HG02943 (cell line): Measurements from ENCODE around the gene CCDC102B.
"Not testable (repeated sequence)": the region's sequence is repeated elsewhere in the genome, so short reads cannot be mapped to it uniquely, and the experiment has no call there.

Source experiments
- ATAC-seq: cut with Tn5 transposase; IDR thresholded peaks from one replicate; pipeline ENCODE4 v1.9.1; 2021; ENCODE audit warnings: mild to moderate bottlenecking, low read depth, moderate library complexity; ENCODE audit not compliant: unreplicated experiment

Gene CCDC102B

GRCh38 chr18:68797871-68798270 lies at the start of gene CCDC102B:
CCDC102B (plus strand) TSS chr18:68798080; CDS start chr18:68836764, 38,684 bp downstream.
- ATAC-seq = no peak

GRCh38 chr18:68757126-68757525 lies 40.8 kb upstream of the CCDC102B start:
- no peak for ATAC-seq

GRCh38 chr18:68759308-68759707 lies 38.6 kb upstream of the CCDC102B start:
- no peak for ATAC-seq

GRCh38 chr18:68763083-68763482 lies 34.8 kb upstream of the CCDC102B start:
- ATAC-seq = no peak

GRCh38 chr18:68764016-68764415 lies 33.9 kb upstream of the CCDC102B start:
- no peak for ATAC-seq

GRCh38 chr18:68766433-68766832 lies 31.4 kb upstream of the CCDC102B start:
- ATAC-seq = no peak

GRCh38 chr18:68769461-68769860 lies 28.4 kb upstream of the CCDC102B start:
- ATAC-seq = no peak

GRCh38 chr18:68772268-68772667 lies 25.6 kb upstream of the CCDC102B start:
- no peak for ATAC-seq

GRCh38 chr18:68778280-68778886 lies 19.5 kb upstream of the CCDC102B start:
- ATAC-seq = no peak

GRCh38 chr18:68779169-68779568 lies 18.7 kb upstream of the CCDC102B start:
- ATAC-seq = no peak

- ATAC-seq = no peak
These were observed 16.9 kb upstream of the CCDC102B start for GRCh38 chr18:68780802-68781635.

- no peak for ATAC-seq
These were observed 14.4 kb upstream of the CCDC102B start for GRCh38 chr18:68783506-68783905.

- ATAC-seq = no peak
These were observed 13.8 kb upstream of the CCDC102B start for GRCh38 chr18:68784071-68784470.

GRCh38 chr18:68790290-68790689 lies 7.6 kb upstream of the CCDC102B start:
- not testable (repeated sequence) for ATAC-seq

- no peak for ATAC-seq
These were observed 6.1 kb upstream of the CCDC102B start for GRCh38 chr18:68791801-68792200.

- ATAC-seq = no peak
These were observed 3.9 kb upstream of the CCDC102B start for GRCh38 chr18:68793951-68794350.

GRCh38 chr18:68796936-68797690 lies 767 bp upstream of the CCDC102B start:
- ATAC-seq = no peak

- no peak for ATAC-seq
These were observed 2.2 kb downstream of the CCDC102B start for GRCh38 chr18:68800075-68800474.

GRCh38 chr18:68803356-68803755 lies 5.5 kb downstream of the CCDC102B start:
- ATAC-seq = no peak

- ATAC-seq = no peak
These were observed 19.7 kb downstream of the CCDC102B start for GRCh38 chr18:68817584-68817983.

- ATAC-seq = no peak
These were observed 20.7 kb downstream of the CCDC102B start for GRCh38 chr18:68818584-68818983.
